Activated CD8-positive, alpha-beta memory T cell treated with anti-CD3 and anti-CD28 coated beads for 1 hour (primary cell): ENCODE data around the gene APP.
A peak's percentile ranks its signal among the peaks of the same experiment; 100 is the strongest.

ENCODE experiments used
- DNase-seq, 2 donors: peaks; one replicate each; pipeline ENCODE4 v3.0.0-alpha.2; 2020; ENCODE audit warnings: low read depth in 1 of 2; ENCODE audit errors: extremely low read depth in 1 of 2

APP gene

DNA sequence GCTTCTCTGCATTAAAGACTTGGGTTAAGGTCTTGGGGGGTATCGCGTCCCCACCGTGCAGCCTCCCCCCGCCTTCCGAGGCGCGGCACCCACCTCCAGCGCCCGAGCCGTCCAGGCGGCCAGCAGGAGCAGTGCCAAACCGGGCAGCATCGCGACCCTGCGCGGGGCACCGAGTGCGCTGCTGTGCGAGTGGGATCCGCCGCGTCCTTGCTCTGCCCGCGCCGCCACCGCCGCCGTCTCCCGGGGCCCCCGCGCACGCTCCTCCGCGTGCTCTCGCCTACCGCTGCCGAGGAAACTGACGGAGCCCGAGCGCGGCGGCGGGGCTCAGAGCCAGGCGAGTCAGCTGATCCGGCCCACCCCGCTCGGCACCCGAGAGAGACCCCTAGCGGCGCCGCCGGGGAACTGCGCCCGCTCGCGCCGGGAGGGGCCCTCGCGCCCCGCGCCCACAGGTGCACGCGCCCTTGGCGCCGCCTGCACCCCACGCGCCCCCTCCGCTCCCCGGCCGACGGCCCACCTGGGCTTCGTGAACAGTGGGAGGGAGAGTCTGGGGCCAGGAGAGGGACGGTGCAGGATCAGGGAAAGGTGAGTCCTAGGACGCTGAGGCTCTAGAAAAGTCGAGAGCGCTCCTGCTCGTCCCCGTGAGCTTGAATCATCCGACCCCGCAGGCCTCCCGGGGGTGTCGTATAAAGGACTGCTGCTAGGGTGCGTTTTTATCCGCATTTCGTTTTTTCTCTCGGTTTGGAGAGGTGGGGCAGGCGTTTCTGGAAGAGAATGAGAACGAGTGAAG is at the start of gene APP:
TSS of gene APP (minus strand) at position 300 of the 787 bp plus-strand sequence. CDS start at position 150, 150 bp downstream.
- DNase-seq: peak; percentile 49 to 81

DNA sequence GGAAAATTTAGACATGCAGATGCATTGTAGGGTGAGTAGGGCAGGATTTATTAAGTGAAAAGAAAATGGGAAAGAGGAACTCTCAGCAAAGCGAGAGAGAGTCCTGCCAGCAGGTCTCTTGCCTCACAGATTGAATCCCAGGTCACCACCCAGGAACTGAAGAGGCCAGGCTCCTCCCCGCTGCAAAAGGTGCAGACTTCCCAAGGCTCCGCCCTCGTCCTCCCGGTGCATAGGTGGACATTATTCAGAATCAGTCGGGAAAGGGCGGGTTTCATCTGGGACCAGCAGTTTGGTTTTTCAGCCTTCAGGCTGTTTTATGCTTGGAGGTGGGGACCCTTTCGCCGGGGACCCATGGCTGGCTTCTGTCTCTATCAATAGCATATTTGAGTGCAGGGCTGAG is 41.6 kb upstream of the APP start:
- no peak for DNase-seq

DNA sequence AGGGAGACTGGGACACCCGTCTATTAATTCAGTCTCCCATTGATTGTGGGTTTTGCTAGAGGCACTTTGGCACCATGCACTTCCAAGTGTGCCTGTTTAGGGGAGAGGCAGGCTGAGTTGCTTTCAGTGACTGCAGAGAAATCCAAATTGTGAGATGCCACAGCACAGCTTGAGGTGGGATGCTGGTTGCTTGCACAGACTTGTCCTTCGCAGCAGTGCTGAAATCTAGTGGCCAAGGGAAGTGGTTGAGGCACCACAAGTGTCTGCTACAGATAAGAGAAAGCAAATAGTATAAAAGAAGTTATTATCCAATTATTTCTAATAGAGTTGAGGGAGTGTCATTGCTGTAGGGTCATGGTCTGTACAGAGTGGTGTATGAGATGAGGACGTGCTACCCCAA is 40.0 kb upstream of the APP start:
- no peak for DNase-seq

DNA sequence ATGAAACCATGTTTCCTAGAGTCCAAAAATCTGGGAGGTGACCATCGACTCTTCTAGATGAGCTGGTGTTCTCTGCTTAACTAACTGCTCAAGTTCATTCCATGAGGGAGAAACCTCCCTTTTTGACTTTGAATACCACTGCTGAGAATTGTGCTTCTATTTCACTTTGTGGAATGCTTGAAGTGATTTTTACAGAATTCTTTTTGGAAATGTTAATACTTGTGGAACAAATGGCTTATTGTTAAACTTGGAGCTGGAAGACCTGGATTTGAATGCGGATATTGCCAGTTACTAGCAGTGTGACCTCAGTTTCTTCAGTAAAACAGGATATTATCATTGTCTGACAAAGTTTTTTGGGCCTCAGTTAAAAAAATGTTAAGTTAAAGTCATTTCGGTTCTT is 36.5 kb upstream of the APP start:
- no peak for DNase-seq

DNA sequence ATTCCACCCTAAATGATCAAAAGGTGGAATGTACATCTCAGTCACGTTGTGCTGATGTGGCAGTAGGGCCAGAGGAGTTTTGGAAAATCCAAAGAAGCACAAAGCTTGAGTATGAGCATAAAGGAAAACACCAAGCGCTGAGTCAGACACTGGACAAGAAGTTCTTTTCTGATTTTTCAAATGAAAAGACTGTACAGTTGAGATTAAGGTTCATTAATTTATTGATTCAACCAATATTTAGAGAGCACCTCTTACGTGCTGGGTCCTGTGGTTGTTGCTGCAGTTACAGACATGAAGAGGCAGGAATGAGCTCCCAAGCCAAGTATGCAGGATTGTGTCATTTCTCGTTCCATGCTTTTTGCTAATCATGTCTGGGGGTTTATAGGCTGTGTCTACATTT is 28.9 kb upstream of the APP start:
- no peak for DNase-seq

DNA sequence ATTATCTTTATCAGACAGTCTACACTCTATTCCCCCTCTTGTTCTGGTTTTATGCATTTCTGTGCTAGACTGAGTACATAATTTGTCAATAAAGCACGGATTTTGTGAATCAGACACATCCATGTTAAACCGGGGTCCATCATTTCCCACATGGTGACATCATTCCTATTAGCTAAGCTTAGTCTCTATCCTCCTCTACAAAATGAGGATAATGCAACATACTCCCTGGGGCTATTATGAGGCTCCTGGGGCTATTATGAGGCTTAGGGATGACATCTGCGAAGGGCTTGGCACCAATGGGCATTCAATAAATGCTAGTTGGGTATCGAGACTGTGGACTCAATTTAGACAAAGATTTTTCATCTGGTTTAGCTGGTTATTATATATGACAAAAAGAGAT is 25.1 kb upstream of the APP start:
- DNase-seq: no peak

DNA sequence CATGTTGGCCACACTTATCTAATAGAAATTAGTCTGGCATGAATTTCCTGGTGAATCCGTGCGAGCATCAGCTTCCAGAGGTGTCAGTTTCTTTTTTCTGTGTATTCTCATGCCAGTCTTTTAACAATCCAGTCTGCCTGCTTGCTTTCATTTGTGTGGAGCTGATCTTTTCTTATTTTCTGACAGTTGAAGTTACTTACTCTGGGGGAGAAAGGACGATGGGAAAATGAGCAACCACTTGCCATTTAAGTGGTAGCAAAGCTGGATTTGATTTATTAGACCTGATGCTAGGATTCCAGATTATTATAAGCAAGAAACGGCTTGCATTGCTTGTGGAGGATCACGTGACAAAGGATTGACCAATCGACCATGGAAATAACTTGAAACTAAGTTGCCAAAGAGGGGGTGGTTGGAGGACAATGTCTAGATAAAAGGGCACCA is 24.3 kb upstream of the APP start:
- DNase-seq: no peak

DNA sequence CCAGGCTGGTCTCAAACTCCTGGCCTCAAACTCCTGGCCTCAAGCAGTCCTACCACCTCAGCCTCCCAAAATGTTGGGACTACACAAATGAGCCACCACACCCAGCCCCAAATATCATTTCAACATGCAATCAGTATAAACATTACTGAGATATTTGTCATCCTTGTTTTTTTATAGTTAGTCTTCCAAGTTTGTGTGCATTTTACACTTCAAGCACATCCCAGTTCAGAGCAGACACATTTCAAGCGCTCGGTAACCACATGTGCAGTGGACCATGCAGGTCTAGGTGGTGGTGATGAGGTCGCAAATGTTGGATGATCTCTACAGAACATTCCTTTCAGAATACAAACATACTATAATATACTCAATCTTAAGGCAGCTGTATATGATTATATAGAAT is 23.8 kb upstream of the APP start:
- no peak for DNase-seq

DNA sequence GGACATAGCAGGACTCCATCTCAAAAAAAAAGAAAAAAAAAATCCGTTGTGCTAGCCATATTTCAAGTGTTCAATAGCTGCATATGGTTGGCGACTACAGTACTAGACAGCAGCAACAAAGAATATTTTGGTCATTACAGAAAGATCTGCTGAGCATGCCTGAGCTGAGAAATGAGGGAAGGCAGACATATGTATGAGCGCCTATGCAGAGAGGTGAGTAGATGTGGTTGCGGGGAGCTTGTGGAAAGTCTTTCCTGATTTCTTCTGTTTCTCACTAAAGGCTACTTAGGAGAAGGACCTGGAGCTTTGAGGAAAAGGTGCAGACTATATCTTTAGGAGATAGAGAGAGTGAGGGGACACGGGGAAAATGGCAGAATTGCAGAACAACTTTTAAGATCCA is 21.0 kb upstream of the APP start:
- no peak for DNase-seq

DNA sequence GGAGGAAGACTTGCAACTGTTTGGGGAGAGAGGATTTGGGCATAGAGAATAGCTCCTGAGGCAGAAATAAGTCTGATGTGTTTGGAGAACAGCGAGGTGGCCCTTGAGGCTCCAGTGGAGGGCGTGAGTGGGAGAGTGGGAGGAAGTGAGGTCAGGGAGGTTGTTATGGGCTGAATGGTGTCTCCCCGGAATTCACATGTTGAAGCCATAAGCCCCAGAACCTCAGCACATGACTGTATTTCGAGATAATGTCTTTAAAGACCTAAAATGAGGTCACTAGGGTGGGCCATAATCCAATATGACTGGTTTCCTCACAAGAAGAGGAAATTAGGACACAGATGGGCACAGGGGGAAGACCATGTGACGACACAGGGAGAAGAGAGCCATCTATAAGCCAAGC is 17.9 kb upstream of the APP start:
- DNase-seq: no peak

DNA sequence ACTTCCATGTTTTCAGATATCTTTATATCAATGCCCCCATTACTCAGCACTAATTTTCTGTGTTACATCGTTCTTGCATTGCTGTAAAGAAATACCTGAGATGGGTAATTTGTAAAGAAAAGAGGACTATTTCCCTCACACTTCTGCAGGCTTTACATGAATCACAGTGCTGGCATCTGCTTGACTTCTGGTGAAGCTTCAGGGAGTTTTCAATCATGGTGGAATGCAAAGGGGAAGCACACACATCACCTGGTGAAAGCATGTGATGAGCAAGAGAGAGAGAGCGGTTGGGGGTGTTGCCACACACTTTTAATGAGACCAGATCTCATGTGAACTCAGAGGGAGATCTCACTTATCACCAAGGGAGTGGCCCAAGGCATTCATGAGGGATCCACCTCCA is 14.9 kb upstream of the APP start:
- no peak for DNase-seq

DNA sequence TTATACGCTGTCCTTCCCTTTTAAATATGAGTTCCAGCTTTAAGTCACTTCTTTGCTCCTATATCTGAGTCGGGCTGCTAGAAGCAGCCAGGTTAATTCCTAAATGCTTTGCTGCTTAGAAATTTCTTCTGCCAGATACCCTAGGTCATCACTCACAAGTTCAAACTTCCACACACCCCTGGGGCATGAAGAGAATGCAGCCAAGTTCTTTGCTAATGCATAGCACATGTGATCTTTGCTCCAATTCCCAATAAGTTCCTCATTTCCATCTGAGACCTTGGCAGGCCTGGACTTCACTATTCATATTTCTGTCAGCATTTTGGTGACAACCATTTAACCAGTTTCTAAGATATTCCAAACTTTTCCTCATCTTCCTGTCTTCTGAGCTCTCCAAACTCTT is 14.5 kb upstream of the APP start:
- DNase-seq: no peak

DNA sequence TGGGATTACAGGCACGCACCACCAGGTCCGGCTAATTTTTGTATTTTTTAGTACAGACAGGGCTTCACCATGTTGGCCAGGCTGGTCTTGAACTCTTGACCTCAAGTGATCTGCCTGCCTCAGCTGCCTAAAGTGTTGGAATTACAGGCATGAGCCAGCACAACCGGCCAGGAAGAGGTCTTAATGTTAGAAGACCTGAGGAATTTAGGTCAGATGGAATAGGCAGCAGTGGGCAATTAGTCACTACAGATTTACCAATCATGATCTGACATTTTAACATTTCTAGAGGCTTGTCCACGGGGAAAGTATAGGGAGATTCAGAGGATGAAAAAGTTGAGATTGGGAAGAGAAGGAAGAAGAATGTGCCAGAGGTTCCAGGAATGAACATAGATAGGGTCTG is 8.9 kb upstream of the APP start:
- DNase-seq: no peak

DNA sequence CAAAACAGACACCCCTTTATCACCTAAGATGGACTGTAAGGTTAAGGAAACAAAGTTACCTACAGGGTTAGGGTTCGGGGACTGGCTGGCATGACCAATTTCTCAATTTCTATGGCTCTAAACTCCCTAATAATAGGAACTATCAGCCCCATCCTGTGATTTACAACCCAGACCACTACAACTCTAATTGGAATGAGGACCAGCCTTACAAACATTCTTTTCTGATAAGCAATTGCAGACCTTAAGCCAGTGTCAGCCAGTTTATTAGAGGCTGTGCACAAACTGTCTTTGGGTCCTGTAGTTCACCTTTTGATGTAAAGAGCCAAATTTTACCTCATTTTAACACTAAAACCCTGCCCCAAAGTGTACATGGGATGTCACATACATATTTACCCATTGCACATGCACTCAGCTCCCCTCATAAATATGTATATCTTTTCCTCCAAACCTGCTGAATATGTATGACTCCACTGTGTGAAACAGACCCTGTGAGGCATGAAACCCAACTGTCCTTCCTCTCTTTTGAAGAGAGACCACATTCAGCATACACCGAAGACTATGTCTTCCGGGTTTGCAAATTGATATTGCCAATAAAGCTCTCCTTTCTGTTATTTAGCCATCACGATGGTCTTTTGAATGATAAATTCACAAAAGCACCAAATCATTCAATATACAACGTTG is 7.3 kb upstream of the APP start:
- no peak for DNase-seq

DNA sequence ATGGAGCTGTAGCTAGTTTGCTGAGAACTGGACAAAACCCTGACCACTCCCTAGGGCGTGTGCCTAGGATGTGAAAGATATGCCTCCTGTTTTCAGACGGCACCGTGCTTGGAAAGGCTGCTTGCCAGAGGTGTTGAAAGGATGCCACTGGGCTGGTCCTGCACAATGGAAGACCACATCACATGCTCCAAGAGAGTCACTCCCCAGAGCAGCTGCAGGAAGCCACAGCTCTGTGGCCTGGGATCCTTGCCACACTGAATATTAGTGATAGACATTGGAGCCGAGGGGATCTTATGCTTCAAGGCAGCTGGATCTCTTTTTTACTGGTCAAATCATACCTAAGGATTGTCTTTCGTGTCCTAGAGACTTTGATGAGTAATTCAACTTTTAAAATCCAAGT is 6.6 kb upstream of the APP start:
- DNase-seq: no peak

DNA sequence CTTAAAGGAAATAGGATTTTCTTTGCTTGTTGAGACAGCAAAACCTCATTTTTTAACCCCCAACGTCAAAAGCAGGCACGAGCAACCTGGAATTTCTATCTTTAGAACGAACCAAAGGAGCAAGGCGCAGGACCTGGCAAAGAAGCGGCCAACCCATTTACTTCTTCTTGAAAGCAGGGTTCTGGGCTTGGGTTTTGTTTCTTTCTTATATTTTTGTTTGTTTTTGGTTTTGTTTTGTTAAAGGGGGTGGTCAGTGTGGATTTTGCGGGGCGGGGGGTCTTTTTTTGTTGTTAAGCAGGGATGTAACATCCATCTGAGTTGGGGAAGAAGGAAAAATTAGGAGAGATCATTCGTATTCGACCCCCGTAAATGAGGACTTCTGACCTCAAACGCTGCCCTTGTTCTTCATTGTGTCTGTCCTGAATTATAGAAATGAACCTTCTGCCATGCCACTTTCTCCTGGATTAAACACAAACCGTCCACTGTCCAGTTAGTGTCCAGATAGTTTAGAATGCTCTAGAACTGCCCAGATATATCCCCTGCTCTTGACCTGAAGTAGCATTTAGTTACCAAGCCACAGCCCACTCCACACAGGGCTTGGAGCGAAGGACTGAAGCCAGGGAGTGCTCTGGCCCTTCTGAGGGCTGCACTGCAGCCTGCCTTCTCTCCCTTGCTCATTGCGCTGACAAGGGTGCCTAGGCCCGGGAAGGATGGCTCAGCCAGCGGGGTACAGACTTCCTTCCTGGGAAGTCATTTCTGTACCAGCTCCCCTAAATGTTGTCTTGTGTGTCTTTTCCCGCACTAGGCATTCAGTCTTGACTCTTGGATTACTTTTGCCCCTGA is 909 bp upstream of the APP start:
- no peak for DNase-seq

DNA sequence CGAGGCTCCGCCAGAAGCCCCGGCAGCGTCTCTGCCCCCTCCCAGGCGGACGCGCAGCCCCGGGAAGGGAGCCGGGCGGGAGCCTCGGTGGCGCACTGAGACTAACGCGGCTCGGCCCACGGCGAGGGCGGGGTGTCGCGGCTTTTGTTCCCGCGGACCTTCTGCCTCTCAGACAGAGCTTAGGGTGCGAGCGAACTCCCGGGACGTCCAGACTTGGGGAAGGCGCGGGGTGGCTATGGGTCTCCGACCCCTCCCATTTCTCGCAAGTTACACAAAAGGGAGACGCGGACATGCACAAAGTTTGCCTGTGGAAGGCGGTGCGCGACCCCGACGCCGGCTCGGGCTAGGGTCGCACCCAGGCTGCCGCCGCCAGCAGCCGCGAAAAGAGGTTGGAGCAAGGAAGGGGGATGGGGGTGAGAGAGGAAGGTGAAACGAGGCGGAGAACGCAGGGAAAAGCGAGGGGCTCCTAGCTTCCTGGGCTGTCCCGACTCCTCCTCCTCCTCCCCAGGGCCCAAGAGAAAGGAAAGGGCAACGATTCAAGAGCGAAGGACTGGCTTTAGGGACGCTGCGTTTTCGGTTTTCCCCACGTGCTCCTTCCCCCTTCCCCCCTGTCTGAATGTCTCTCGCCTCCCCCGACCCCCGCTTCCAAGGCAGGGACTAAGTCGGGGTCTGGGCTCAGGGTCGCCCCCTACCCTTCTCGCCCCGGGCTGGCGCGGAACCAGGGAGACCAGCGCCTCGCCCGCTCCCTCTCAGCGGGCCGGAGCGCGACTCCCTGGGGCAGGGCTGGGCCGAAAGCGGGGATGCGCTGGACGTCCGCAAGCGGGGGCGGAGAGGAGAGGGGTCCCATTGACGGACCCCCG is 729 bp downstream of the APP start:
- no peak for DNase-seq

DNA sequence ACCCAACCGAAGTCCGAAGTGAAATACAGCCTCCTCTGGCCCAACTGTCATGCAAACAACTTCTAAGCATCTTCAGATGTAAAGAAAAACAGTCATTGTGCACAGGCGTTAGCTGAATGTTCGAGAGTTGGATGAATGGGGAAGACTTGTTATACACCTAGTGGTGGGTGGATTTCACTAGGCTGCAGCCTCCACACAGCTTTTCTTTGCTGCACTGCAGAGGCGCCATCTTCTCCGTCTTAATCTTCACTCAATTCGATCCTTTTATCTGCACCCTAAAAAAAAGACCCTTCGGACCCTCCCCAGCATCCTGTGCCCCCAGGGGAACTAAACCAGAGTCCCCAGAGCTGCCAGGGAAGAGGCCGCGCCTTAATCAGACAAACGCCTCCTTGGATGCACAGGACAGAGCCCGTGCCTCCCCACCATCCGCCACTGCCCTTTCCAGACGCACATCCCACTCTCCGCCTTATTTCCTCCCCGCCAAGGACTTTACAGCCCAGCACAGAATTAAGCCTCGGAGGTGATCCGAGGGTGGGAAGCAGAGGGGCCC is 1.4 kb downstream of the APP start:
- no peak for DNase-seq

DNA sequence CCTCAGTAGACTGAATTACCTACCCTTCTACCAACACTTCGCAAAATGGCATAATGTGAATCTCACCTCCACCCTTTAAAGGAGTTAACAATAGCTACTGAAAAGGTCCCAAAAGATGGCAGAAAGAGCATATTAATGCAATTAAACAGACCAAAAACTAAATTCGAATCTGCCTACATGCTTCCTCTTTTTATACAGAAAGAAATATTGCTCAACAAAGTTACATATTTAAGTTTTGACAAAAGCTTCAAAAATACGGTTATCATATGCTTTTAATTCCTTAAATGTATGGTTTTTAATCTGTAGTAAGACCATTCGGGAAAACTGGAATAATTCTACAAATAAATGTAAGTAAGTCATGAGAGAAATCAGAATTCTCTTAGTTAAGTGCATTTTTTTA is 2.2 kb downstream of the APP start:
- DNase-seq: no peak

DNA sequence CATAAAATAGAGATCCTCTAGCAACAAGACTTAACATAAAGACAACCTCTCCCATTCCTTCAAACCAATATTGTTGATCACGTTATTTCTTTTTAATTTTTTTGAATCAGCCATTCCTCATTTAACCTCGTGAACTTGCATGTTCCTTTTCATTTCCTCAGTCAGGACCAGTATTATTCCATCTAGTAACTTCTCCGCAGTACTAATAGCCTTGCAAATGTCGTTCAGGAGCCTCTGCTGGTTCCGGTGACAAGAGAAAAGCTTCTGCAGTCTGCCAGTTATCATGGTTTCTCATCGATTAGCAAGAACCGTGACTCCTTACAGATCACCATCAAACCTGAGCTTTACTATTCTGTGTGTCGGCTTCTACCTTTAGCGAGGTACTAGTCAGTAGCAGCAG is 3.0 kb downstream of the APP start:
- no peak for DNase-seq
